HEK293T (cell line): ENCODE results near the gene BNC1.

Experiments used
- CTCF ChIA-PET: fragments of 350-600 bp; formaldehyde crosslinking; extraction: SDS; loops from one replicate; lab custom pipeline; 2021; ENCODE audit warnings: antibody characterized with exemption, inconsistent platforms; lab: Yijun Ruan, JAX
- POLR2A ChIA-PET: fragments of 350-600 bp; formaldehyde crosslinking; extraction: SDS; loops from one replicate; lab custom pipeline; 2020; ENCODE audit warnings: antibody characterized with exemption, inconsistent platforms; lab: Yijun Ruan, JAX
- DNase-seq: peaks from one replicate; pipeline ENCODE4 v3.0.0; 2012; ENCODE audit warnings: mixed read lengths; ENCODE audit errors: extremely low spot score
- ARNT ChIP-seq: fragments of 450-650 bp; IDR thresholded peaks from 2 replicates; pipeline ENCODE4 v1.6.1; 2017; ENCODE audit warnings: mild to moderate bottlenecking
- BHLHE40 ChIP-seq: fragments of 450-650 bp; IDR thresholded peaks from 2 replicates; pipeline ENCODE4 v1.6.1; 2016; ENCODE audit warnings: mild to moderate bottlenecking, moderate library complexity, borderline replicate concordance
- CTBP1 ChIP-seq: fragments of 450-650 bp; IDR thresholded peaks from 2 replicates; pipeline ENCODE4 v1.6.1; 2016; ENCODE audit warnings: borderline replicate concordance
- ELF4 ChIP-seq: fragments of 450-650 bp; IDR thresholded peaks from 2 replicates; pipeline ENCODE4 v1.6.1; 2017; ENCODE audit warnings: antibody characterized with exemption
- FOXA1 ChIP-seq: fragments of 450-650 bp; IDR thresholded peaks from 2 replicates; pipeline ENCODE4 v1.6.1; 2016; ENCODE audit warnings: mild to moderate bottlenecking
- FOXK2 ChIP-seq: fragments of 450-650 bp; IDR thresholded peaks from 2 replicates; pipeline ENCODE4 v1.6.1; 2016; ENCODE audit warnings: mild to moderate bottlenecking
- FOXM1 ChIP-seq: fragments of 450-650 bp; IDR thresholded peaks from 2 replicates; pipeline ENCODE4 v1.6.1; 2017; ENCODE audit warnings: mild to moderate bottlenecking, borderline replicate concordance
- HDGF ChIP-seq: fragments of 450-650 bp; IDR thresholded peaks from 2 replicates; pipeline ENCODE4 v1.6.1; 2017; ENCODE audit warnings: antibody characterized with exemption, borderline replicate concordance
- L3MBTL2 ChIP-seq: fragments of 450-650 bp; conservative IDR thresholded peaks from 2 replicates; pipeline ENCODE4 v1.6.1; 2016; ENCODE audit warnings: mild to moderate bottlenecking
- LEF1 ChIP-seq: fragments of 450-650 bp; IDR thresholded peaks from 2 replicates; pipeline ENCODE4 v1.6.1; 2017; ENCODE audit warnings: mild to moderate bottlenecking, borderline replicate concordance
- NFRKB ChIP-seq: fragments of 450-650 bp; IDR thresholded peaks from 2 replicates; pipeline ENCODE4 v1.6.1; 2016; ENCODE audit warnings: mild to moderate bottlenecking, moderate library complexity
- PKNOX1 ChIP-seq: fragments of 450-650 bp; IDR thresholded peaks from 2 replicates; pipeline ENCODE4 v1.6.1; 2016
- SP1 ChIP-seq: fragments of 450-650 bp; IDR thresholded peaks from 2 replicates; pipeline ENCODE4 v1.6.1; 2017
- SUZ12 ChIP-seq: fragments of 450-650 bp; IDR thresholded peaks from 2 replicates; pipeline ENCODE4 v1.6.1; 2016; ENCODE audit warnings: mild to moderate bottlenecking
- TARDBP ChIP-seq: fragments of 450-650 bp; IDR thresholded peaks from 2 replicates; pipeline ENCODE4 v1.6.1; 2016
- ZNF384 ChIP-seq: fragments of 450-650 bp; IDR thresholded peaks from 2 replicates; pipeline ENCODE4 v1.6.1; 2016

The BNC1 gene

DNA sequence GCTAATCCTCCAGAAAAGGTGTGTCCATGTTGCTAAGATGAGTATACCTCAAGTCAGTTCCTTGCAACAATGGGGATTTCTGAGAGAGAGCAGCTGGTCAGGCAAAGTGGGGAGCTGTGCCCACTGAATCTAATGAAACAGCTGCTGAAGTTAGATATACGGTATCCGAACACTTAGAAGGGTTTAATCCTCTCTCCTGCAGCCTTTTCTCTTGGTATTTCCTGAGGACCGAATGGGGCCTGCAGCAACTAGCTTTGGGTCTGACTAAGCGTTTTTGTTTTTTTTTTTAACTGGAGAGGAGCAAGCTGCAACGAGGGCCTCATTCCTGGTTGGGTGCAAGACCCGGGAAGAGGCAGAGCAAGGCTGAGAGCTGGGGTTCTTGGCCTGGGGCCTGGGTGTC lies 37.6 kb upstream of the BNC1 start:
- no peak for DNase-seq
- TF ChIP-seq ELF4 = no peak
- no peak for TF ChIP-seq CTBP1
- TF ChIP-seq BHLHE40 = no peak
- TF ChIP-seq L3MBTL2 = no peak
- TF ChIP-seq NFRKB = no peak
- ChIA-PET POLR2A (no interaction called here), CTCF (no interaction called here)

DNA sequence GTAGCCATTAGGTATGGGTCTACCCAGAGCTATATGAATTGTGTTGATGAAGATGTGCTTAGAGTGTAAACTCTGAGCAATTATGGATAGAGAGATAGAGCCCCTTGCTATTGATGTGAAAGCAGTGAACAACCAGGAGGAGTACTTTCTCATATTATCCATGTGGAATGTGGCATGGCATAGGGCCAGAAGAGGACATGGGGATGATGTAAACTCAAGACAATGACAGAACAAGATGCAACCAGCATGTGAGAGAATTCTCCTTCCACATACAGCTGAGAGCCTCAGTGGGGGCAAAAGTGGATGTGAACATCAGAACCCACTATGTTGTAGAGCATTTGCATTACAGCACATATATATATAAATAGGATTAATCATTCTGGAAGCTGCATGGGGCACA lies 36.4 kb upstream of the BNC1 start:
- TF ChIP-seq FOXK2 = no peak
- no peak for TF ChIP-seq FOXM1
- no peak for TF ChIP-seq ZNF384
- no peak for TF ChIP-seq ELF4
- TF ChIP-seq NFRKB = no peak
- TF ChIP-seq CTBP1 = no peak
- no peak for TF ChIP-seq PKNOX1
- no peak for TF ChIP-seq HDGF
- no peak for TF ChIP-seq BHLHE40
- no peak for TF ChIP-seq TARDBP
- no peak for TF ChIP-seq ARNT
- no peak for TF ChIP-seq FOXA1
- no peak for TF ChIP-seq SUZ12
- no peak for TF ChIP-seq L3MBTL2
- no peak for TF ChIP-seq LEF1
- TF ChIP-seq SP1 = no peak
- ChIA-PET POLR2A (no interaction called here), CTCF (no interaction called here)
- DNase-seq = no peak

GRCh38 chr15:83320404-83320803 lies 35.9 kb upstream of the BNC1 start:
- POLR2A ChIA-PET = no interaction called here
- no peak for DNase-seq
- TF ChIP-seq SUZ12 = no peak
- TF ChIP-seq NFRKB = no peak
- CTCF ChIA-PET = interaction anchor here (0.6 kb wide), 1 partner anchor 16 kb away, joined by 3 read pairs; no protein-coding TSS in a partner anchor

GRCh38 chr15:83319771-83320170 lies 35.3 kb upstream of the BNC1 start:
- TF ChIP-seq CTBP1 = no peak
- TF ChIP-seq ZNF384 = no peak
- no peak for TF ChIP-seq FOXA1
- no peak for TF ChIP-seq TARDBP
- no peak for TF ChIP-seq PKNOX1
- TF ChIP-seq FOXM1 = no peak
- TF ChIP-seq FOXK2 = no peak
- no peak for TF ChIP-seq ARNT
- TF ChIP-seq ELF4 = no peak
- TF ChIP-seq HDGF = no peak
- TF ChIP-seq BHLHE40 = no peak
- TF ChIP-seq LEF1 = no peak
- no peak for TF ChIP-seq L3MBTL2
- no peak for TF ChIP-seq NFRKB
- no peak for TF ChIP-seq SUZ12
- no peak for TF ChIP-seq SP1
- CTCF ChIA-PET = interaction anchor here (0.6 kb wide), 1 partner anchor 15 kb away, joined by 3 read pairs; no protein-coding TSS in a partner anchor
- DNase-seq = no peak
- POLR2A ChIA-PET = no interaction called here

DNA sequence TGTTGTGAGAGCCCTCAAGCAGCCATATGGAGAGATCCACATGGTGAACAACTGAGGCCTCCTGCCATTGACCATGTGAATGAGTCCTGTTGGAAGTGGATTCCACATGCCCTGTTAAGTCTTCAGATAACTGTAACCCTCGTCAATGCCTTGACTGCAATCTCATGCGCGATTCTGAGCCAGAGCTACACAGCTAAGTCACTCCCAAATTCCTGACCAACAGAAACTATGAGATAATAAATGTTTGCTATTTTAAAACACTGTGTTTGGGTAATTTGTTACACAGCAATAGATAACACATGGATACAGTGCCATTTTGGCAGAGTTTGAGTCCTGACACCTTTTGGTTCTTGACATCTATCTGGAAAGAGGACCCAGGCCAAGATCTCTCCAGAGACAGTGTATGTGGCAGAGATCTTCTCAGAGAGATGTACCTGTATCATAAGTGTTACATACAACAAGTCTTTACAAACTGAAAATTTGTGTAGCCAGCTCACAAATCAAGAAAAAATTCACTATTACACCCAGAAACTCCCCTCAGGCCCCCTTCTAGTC lies 34.5 kb upstream of the BNC1 start:
- POLR2A ChIA-PET = no interaction called here
- TF ChIP-seq NFRKB (no peak), L3MBTL2 (no peak), ZNF384 (no peak), CTBP1 (no peak), LEF1 (no peak), HDGF (no peak), FOXK2 (no peak)
- CTCF ChIA-PET = no interaction called here
- DNase-seq = no peak

- DNase-seq = no peak
- CTCF ChIA-PET = no interaction called here
- no peak for TF ChIP-seq CTBP1
- TF ChIP-seq PKNOX1 = no peak
- no peak for TF ChIP-seq ARNT
- no peak for TF ChIP-seq FOXK2
- no peak for TF ChIP-seq L3MBTL2
- no peak for TF ChIP-seq NFRKB
- TF ChIP-seq HDGF = no peak
- no peak for TF ChIP-seq LEF1
- no peak for TF ChIP-seq FOXM1
- no peak for TF ChIP-seq ZNF384
- TF ChIP-seq TARDBP = no peak
- no peak for TF ChIP-seq BHLHE40
- no peak for TF ChIP-seq FOXA1
- TF ChIP-seq SP1 = no peak
- no peak for TF ChIP-seq SUZ12
- TF ChIP-seq ELF4 = no peak
- POLR2A ChIA-PET = no interaction called here
These were observed 33.6 kb upstream of the BNC1 start for GRCh38 chr15:83318036-83318435.
